GM18526 (cell line): ENCODE results near the gene FAM228B.

ENCODE experiments used
- POLR2A ChIP-seq: IDR thresholded peaks from 3 replicates; pipeline ENCODE4 v1.6.1; 2011; ENCODE audit not compliant: insufficient read length; ENCODE audit errors: extremely low read depth

Gene FAM228B

GRCh38 chr2:24088821-24089359, 34.4 kb upstream of the FAM228B start:
- no peak for TF ChIP-seq POLR2A

DNA sequence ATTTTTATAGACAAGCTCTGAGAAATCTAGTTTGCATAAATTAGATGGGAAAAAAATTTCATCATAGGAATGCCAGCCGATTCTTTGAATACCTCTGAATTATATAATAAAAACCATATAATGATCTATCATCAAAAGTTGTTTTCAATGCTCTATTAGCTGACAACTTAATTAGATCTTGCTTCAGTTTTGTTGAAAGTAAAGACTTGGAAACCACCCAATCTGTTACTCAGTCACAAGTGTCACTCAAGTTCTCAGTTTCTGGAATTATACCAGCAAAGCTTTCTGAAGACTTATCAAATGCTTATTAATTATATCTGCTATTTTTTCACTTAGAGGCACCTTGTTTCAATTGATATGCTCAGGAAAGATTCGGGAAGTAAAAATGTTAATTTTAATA, 21.3 kb upstream of the FAM228B start:
- TF ChIP-seq POLR2A: no peak

DNA sequence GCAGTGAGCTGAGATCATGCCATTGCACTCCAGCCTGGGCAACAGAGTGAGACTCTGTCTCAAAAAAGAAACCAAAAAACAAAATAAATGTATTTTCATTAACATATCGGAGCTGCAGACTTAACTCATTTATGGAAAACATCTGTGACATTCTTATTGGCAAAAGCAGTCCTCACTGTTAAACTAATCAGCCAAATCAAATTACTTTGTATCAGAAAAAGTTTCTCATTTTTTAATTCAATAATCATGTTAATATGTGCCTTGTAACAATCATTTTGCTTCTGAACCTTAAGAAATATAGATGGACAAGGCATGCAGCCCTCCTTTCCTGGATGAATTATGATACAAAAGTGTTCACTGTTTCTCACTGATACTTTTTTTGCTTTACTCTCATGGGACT, 20.6 kb upstream of the FAM228B start:
- TF ChIP-seq POLR2A: no peak

GRCh38 chr2:24104110-24104650, 19.1 kb upstream of the FAM228B start:
- no peak for TF ChIP-seq POLR2A

DNA sequence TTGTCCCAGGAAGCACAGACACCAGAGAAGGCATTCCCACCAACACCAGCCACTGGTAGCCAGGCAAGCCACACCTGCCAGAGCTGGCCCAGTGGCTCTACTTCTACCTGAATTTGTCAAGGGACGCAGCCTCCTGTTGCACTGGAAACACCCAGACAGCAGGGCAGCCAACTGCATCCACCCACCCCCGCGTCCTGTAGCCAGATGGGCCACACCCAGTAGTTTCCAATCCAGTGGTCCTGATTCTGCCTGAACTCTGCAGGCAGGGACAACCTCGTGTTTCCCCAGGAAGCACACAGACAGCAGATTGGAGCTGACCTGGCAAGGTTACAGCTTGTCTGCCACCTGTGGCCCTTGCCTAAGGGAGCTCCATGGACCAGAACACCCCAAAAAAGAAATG, 18.4 kb upstream of the FAM228B start:
- no peak for TF ChIP-seq POLR2A

DNA sequence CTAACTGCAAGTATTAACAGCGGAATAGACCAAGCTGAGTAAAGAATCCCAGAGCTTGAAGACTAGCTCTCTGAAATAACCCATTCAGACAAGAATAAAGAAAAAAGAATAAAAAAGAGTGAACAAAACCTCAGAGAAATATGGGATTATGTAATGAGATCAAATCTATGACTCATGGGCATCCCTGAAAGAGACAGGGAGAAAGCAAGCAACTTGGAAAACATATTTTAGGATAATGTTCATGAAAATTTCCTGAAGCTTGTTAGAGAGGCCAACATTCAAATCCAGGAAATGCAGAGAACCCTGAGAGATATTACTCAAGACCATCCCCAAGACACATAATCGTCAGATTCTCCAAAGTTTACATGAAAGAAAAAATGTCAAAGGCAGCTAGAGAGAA, 17.5 kb upstream of the FAM228B start:
- no peak for TF ChIP-seq POLR2A

GRCh38 chr2:24106786-24107185, 16.5 kb upstream of the FAM228B start:
- no peak for TF ChIP-seq POLR2A

DNA sequence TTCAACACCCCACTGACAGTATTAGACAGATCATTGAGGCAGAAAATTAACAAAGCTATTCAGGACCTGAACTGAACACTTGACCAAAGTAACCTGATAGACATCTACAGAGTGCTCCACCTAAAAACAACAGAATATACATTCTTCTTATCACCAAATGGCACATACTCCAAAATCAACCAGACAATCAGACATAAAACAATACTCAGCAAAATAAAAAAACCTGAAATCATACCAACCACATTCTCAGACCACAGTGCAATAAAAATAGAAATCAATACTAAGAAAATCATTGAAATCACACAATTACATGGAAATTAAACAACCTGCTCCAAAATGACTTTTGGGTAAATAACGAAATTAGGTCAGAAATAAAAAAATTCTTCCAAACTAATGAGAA, 15.9 kb upstream of the FAM228B start:
- no peak for TF ChIP-seq POLR2A

- TF ChIP-seq POLR2A: no peak
Measured at GRCh38 chr2:24110660-24111303, 12.5 kb upstream of the FAM228B start.

- no peak for TF ChIP-seq POLR2A
Measured at GRCh38 chr2:24111407-24111901, 11.8 kb upstream of the FAM228B start.

DNA sequence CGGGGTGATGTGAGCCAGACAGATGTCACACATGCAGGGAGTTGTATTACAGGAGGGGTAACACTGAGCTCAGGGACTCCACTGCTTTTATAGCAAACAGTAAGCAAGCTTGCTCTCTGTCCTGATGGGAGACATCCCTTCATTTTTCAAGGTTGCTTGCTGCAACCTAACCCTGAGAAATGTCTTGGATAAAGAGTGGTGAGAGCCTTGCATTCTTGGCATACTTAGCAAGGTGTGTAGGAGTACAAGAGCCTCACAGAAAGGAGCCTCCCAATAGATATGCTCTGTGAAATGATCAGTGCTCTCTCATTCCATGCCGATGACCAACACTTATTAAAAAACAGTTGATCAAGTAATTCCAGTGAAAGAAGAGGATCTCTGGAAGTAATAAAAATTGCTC, 8.2 kb upstream of the FAM228B start:
- no peak for TF ChIP-seq POLR2A

DNA sequence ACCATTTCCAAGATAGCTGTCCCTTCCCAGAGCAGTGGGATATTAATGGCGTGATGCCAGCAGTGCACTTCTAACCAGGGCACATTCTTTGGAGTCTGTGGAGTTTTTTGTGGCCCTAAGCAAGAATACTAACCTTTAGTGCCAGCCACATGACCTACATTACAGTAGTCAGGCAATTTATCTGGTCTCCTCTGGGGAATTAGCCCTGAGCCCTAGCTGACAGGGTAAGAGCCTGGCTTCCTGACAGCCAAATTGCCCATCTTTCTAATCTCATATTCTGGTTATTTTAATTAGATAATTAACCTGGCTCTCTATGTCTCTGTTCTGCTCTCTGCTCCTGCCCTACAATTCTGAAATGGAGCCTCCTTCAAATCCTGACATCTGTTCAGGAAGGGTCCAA, 5.4 kb upstream of the FAM228B start:
- TF ChIP-seq POLR2A: no peak

DNA sequence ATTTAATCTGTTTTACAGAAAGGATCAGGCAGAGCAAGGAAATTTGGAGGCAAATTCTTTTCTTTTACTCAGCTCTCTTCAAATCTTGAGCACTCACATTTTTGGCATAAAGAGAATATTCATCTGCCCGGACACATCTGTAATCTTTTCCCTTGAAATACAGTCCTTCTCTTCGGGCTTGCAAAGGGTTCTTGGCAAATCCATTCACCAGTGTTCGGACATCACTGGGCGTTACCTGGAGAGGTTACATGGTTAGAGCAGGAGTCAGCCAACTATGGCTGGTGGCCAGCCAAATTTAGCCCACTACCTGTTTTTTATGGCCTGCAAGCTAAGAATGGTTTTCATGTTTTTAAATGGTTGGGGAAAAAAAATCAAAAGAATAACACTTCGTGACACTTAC, 2.2 kb upstream of the FAM228B start:
- TF ChIP-seq POLR2A: no peak

GRCh38 chr2:24121469-24121868, 1.8 kb upstream of the FAM228B start:
- TF ChIP-seq POLR2A: no peak

DNA sequence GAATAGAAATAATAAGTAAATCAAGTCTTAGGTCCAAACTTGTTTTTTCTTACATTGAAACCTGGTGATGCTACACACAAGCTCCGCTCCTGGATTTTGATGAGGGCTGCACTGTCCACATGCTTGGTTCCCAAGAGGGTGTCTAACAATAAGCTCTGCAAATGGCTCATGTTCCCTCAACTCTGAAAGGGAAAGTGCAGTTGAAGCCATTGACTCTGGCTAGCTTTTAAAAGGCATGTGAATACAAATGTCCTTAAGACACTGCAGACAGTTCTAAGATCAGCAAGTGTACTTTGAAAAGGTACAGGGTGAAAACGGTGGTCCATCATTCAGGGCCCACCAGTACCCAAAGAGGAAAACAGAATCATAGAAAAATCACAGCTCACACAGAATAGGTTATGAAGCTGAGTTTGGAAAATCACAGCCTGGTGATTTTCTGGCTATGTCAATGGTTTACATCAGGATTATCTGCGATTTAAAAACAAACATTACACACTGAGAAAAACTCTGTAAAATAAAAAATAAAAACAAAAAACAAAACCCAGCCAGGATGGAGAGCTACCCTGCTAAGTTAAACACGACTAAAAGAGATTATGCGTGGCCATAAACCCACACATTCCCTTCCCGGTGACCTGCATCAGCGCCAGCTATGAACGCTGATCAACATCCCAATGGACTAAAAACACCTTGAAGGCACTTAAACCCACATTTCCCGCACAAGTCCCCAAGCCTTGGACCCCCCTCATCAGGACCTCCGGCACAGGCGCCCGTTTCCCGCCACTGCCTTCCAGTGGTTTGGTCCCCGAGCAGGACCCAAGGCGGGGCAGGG, 689 bp upstream of the FAM228B start:
- TF ChIP-seq POLR2A: no peak
